ENCODE data around the gene PRKN.

PRKN gene

DNA sequence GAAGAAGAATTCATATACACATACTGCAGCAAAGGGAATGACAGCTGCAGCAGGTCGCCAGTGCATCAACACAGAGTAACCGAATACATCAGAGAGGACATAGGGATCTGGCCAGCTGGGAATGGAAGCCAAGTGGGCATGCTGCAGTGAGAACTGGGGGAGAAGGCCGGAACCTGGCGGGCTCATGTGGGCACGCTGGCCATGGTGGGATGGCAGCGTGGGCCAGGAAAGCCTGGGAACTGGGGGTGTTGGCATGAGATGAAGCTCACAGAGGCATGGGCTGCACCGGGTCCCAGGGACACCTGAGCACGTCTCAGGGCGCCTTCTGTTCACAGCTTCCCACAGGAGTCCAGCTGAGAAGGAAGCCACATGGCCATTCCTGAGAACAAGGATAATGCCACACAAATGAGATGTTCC is 1314.2 kb downstream of the PRKN start:
- H3K9ac ChIP-seq (ENCODE audit: low read length), result no peak overlapping the region
- H3K27ac ChIP-seq (ENCODE audit: low read depth, low read length), result no peak overlapping the region

GRCh38 chr6:161412795-161413194 is 1314.8 kb downstream of the PRKN start:
- H3K36me3 ChIP-seq (ENCODE audit: control insufficient read depth, insufficient read depth, low read length), result no peaks in the 10 kb centered on the region
- H3K4me1 ChIP-seq (ENCODE audit: control insufficient read depth, insufficient read depth, low read length), result no peaks in the 10 kb centered on the region
- no peak overlapping the region for H3K4me3 ChIP-seq (ENCODE audit: low read length)
- H3K9ac ChIP-seq (ENCODE audit: low read length), result no peak overlapping the region
- H3K27me3 ChIP-seq (ENCODE audit: control insufficient read depth, insufficient read depth, low read length), result no peaks in the 10 kb centered on the region
- no peak overlapping the region for H3K27ac ChIP-seq (ENCODE audit: low read depth, low read length)

More for the DNA sequence above, 1314.2 kb downstream of the PRKN start:
- Histone ChIP-seq H3K4me3 (ENCODE audit: low read length) (no peak overlapping the region), H3K27me3 (ENCODE audit: control insufficient read depth, insufficient read depth, low read length) (no peaks in the 10 kb centered on the region), H3K36me3 (ENCODE audit: control insufficient read depth, insufficient read depth, low read length) (no peaks in the 10 kb centered on the region), H3K4me1 (ENCODE audit: control insufficient read depth, insufficient read depth, low read length) (peaks cover 2% of the 10 kb centered on the region)

GRCh38 chr6:161411265-161411944 is 1316.2 kb downstream of the PRKN start:
- Histone ChIP-seq H3K4me3 (ENCODE audit: low read length) (no peak overlapping the region), H3K9ac (ENCODE audit: low read length) (no peak overlapping the region), H3K27ac (ENCODE audit: low read depth, low read length) (no peak overlapping the region), H3K27me3 (ENCODE audit: control insufficient read depth, insufficient read depth, low read length) (no peaks in the 10 kb centered on the region), H3K4me1 (ENCODE audit: control insufficient read depth, insufficient read depth, low read length) (no peaks in the 10 kb centered on the region), H3K36me3 (ENCODE audit: control insufficient read depth, insufficient read depth, low read length) (no peaks in the 10 kb centered on the region)

- Histone ChIP-seq H3K4me3 (ENCODE audit: low read length) (no peak overlapping the region), H3K27ac (ENCODE audit: low read depth, low read length) (no peak overlapping the region), H3K9ac (ENCODE audit: low read length) (no peak overlapping the region), H3K4me1 (ENCODE audit: control insufficient read depth, insufficient read depth, low read length) (no peaks in the 10 kb centered on the region), H3K27me3 (ENCODE audit: control insufficient read depth, insufficient read depth, low read length) (no peaks in the 10 kb centered on the region), H3K36me3 (ENCODE audit: control insufficient read depth, insufficient read depth, low read length) (no peaks in the 10 kb centered on the region)
These were observed 1316.8 kb downstream of the PRKN start for GRCh38 chr6:161410736-161411135.

GRCh38 chr6:161410076-161410475 is 1317.5 kb downstream of the PRKN start:
- no peak overlapping the region for H3K27ac ChIP-seq (ENCODE audit: low read depth, low read length)
- no peaks in the 10 kb centered on the region for H3K4me1 ChIP-seq (ENCODE audit: control insufficient read depth, insufficient read depth, low read length)
- no peak overlapping the region for H3K4me3 ChIP-seq (ENCODE audit: low read length)
- H3K36me3 ChIP-seq (ENCODE audit: control insufficient read depth, insufficient read depth, low read length), result no peaks in the 10 kb centered on the region
- no peak overlapping the region for H3K9ac ChIP-seq (ENCODE audit: low read length)
- no peaks in the 10 kb centered on the region for H3K27me3 ChIP-seq (ENCODE audit: control insufficient read depth, insufficient read depth, low read length)

- H3K27me3 ChIP-seq (ENCODE audit: control insufficient read depth, insufficient read depth, low read length), result no peaks in the 10 kb centered on the region
These were observed 1318.2 kb downstream of the PRKN start for GRCh38 chr6:161409353-161409752.

DNA sequence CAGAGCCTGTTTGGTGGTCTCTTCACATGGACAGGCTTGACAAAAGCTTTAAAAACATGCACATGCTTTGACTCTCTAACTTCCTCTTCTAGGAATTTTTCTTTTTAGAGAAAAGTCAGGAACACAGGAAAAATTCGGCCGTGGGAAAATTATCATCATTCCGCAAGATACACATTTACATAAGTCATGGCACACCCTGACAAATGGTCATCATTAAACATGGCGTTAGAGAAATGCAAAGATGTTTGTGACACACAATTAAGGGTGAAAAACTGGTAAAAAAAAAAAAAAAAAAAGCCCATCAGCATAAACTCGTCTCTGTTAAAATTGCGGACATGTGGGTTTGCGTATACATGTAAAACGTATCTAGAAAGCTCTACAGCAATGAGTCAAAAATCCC is 1319.5 kb downstream of the PRKN start:
- H3K27ac ChIP-seq (ENCODE audit: low read depth, low read length), result no peak overlapping the region
- H3K9ac ChIP-seq (ENCODE audit: low read length), result no peak overlapping the region
- H3K4me1 ChIP-seq (ENCODE audit: control insufficient read depth, insufficient read depth, low read length), result no peaks in the 10 kb centered on the region
- no peak overlapping the region for H3K4me3 ChIP-seq (ENCODE audit: low read length)
- H3K27me3 ChIP-seq (ENCODE audit: control insufficient read depth, insufficient read depth, low read length), result no peaks in the 10 kb centered on the region
- no peaks in the 10 kb centered on the region for H3K36me3 ChIP-seq (ENCODE audit: control insufficient read depth, insufficient read depth, low read length)

More at GRCh38 chr6:161409353-161409752, 1318.2 kb downstream of the PRKN start:
- Histone ChIP-seq H3K4me3 (ENCODE audit: low read length) (no peak overlapping the region), H3K4me1 (ENCODE audit: control insufficient read depth, insufficient read depth, low read length) (no peaks in the 10 kb centered on the region), H3K9ac (ENCODE audit: low read length) (no peak overlapping the region), H3K27ac (ENCODE audit: low read depth, low read length) (no peak overlapping the region), H3K36me3 (ENCODE audit: control insufficient read depth, insufficient read depth, low read length) (no peaks in the 10 kb centered on the region)

DNA sequence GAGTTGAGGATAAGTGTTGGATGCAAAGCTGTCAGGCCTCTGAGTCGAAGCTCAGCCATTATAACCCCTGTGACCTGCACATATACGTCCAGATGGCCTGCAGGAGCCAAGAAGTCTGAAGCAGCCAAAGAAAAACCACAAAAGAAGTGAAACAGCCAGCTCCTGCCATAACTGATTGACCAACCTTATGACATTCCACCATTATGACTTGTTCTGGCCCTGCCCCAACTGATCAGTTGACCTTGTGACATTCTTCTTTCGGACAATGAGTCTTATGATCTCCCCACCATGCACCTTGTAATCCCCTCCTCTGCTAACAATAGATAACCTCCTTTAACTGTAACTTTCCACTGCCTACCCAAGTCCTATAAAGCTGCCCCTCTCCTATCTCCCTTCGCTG is 1320.0 kb downstream of the PRKN start:
- Histone ChIP-seq H3K4me1 (ENCODE audit: control insufficient read depth, insufficient read depth, low read length) (no peaks in the 10 kb centered on the region), H3K4me3 (ENCODE audit: low read length) (no peak overlapping the region), H3K27ac (ENCODE audit: low read depth, low read length) (no peak overlapping the region), H3K36me3 (ENCODE audit: control insufficient read depth, insufficient read depth, low read length) (no peaks in the 10 kb centered on the region), H3K9ac (ENCODE audit: low read length) (no peak overlapping the region), H3K27me3 (ENCODE audit: control insufficient read depth, insufficient read depth, low read length) (no peaks in the 10 kb centered on the region)

DNA sequence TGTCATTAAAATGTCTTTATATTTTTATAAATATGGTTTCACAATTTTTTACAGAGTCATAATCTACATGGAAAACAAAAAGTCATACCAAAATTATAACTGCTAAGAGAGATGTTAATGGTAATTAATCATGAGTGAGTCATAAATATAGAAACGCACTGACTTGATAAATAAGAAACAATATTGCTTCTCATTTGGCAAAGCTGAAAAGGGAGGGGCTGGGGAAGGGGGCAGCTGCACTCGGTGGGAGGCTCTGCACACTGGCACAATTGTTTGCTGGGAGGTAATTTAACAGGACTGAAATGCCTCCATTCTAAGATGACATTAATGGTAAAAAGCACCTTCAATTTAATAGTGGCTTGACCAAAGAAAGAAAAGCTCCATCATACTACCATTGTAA is 1320.5 kb downstream of the PRKN start:
- Histone ChIP-seq H3K27ac (ENCODE audit: low read depth, low read length) (no peak overlapping the region), H3K4me1 (ENCODE audit: control insufficient read depth, insufficient read depth, low read length) (no peaks in the 10 kb centered on the region), H3K27me3 (ENCODE audit: control insufficient read depth, insufficient read depth, low read length) (no peaks in the 10 kb centered on the region), H3K4me3 (ENCODE audit: low read length) (no peak overlapping the region), H3K9ac (ENCODE audit: low read length) (no peak overlapping the region), H3K36me3 (ENCODE audit: control insufficient read depth, insufficient read depth, low read length) (no peaks in the 10 kb centered on the region)

DNA sequence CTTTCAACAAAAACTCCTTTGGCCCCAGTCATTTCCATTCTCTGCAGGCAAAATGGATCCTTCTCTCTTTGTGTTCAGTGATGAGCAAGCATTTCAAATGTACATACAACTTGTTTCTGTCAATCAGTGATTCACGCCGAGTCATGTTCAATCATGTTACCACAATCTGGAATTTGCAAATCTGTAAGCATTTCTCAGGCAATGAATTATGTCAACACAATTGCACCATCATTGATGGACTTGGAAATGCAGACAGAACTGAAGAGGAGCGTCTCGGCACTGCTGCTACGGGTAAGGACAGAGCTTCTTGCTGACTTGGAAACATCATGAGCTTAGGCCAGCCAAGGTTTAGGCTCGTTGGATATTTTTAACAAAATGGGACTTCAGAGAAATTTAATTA is 1320.9 kb downstream of the PRKN start:
- H3K4me1 ChIP-seq (ENCODE audit: control insufficient read depth, insufficient read depth, low read length), result no peaks in the 10 kb centered on the region
- H3K36me3 ChIP-seq (ENCODE audit: control insufficient read depth, insufficient read depth, low read length), result no peaks in the 10 kb centered on the region
- no peak overlapping the region for H3K4me3 ChIP-seq (ENCODE audit: low read length)
- H3K27me3 ChIP-seq (ENCODE audit: control insufficient read depth, insufficient read depth, low read length), result no peaks in the 10 kb centered on the region
- H3K27ac ChIP-seq (ENCODE audit: low read depth, low read length), result no peak overlapping the region
- H3K9ac ChIP-seq (ENCODE audit: low read length), result no peak overlapping the region

GRCh38 chr6:161405418-161405817 is 1322.1 kb downstream of the PRKN start:
- no peaks in the 10 kb centered on the region for H3K27me3 ChIP-seq (ENCODE audit: control insufficient read depth, insufficient read depth, low read length)
- no peak overlapping the region for H3K9ac ChIP-seq (ENCODE audit: low read length)
- H3K36me3 ChIP-seq (ENCODE audit: control insufficient read depth, insufficient read depth, low read length), result no peaks in the 10 kb centered on the region
- H3K27ac ChIP-seq (ENCODE audit: low read depth, low read length), result no peak overlapping the region
- no peaks in the 10 kb centered on the region for H3K4me1 ChIP-seq (ENCODE audit: control insufficient read depth, insufficient read depth, low read length)
- H3K4me3 ChIP-seq (ENCODE audit: low read length), result no peak overlapping the region

- H3K9ac ChIP-seq (ENCODE audit: low read length), result no peak overlapping the region
- H3K27me3 ChIP-seq (ENCODE audit: control insufficient read depth, insufficient read depth, low read length), result no peaks in the 10 kb centered on the region
- no peaks in the 10 kb centered on the region for H3K36me3 ChIP-seq (ENCODE audit: control insufficient read depth, insufficient read depth, low read length)
- no peaks in the 10 kb centered on the region for H3K4me1 ChIP-seq (ENCODE audit: control insufficient read depth, insufficient read depth, low read length)
- no peak overlapping the region for H3K27ac ChIP-seq (ENCODE audit: low read depth, low read length)
- H3K4me3 ChIP-seq (ENCODE audit: low read length), result no peak overlapping the region
These were observed 1323.8 kb downstream of the PRKN start for GRCh38 chr6:161403717-161404116.

GRCh38 chr6:161401587-161402309 is 1325.8 kb downstream of the PRKN start:
- no peaks in the 10 kb centered on the region for H3K27me3 ChIP-seq (ENCODE audit: control insufficient read depth, insufficient read depth, low read length)
- H3K27ac ChIP-seq (ENCODE audit: low read depth, low read length), result no peak overlapping the region
- no peak overlapping the region for H3K9ac ChIP-seq (ENCODE audit: low read length)
- H3K36me3 ChIP-seq (ENCODE audit: control insufficient read depth, insufficient read depth, low read length), result no peaks in the 10 kb centered on the region
- H3K4me3 ChIP-seq (ENCODE audit: low read length), result no peak overlapping the region
- no peaks in the 10 kb centered on the region for H3K4me1 ChIP-seq (ENCODE audit: control insufficient read depth, insufficient read depth, low read length)
